ENCODE measurements around the gene LMF1. TPM values are rescaled to one million over a fixed set of nuclear protein-coding genes. Genes with fewer than 3 reads are reported as not detected.

Gene LMF1
- polyA plus RNA-seq, 3 donors = 5.9 to 14.7 (median 10.6) TPM

DNA sequence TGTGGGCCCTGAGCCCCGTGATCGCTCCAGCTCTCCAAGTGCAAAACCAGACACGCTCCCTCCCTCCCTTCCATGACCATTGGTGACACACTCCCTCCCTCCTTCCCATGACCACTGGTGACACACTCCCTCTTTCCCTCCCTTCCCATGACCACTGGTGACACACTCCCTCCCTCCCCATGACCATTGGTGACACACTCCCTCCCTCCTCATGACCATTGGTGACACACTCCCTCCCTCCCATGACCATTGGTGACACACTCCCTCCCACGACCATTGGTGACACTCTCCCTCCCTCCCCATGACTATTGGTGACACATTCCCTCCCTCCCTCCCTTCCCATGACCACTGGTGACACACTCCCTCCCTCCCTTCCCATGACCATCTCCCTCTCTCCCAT is 56.3 kb downstream of the LMF1 start:
- H3K36me3 Mint-ChIP-seq = peaks cover 8 to 12% of the 10 kb centered on the region in 2 donors
- intact Hi-C loops (cut with micrococcal nuclease) = no loop called here
- Histone ChIP-seq H2AFZ (ENCODE audit: insufficient read depth, low read depth, low read length, poor library complexity, severe bottlenecking) (no peak overlapping the region), H3K79me2 (ENCODE audit: insufficient read depth, low read length) (no peaks in the 10 kb centered on the region), H3K4me1 (ENCODE audit: control insufficient read depth in 1 of 2, insufficient read depth in 2 of 2, low read length in 2 of 2) (no peaks in the 10 kb centered on the region), H3K36me3 (replicated peaks in 1 of 2; ENCODE audit: control insufficient read depth in 1 of 2, insufficient read depth in 2 of 2, low read length in 2 of 2) (peaks cover 0 to 13% of the 10 kb centered on the region in 2 donors), H3K27ac (ENCODE audit: low read depth in 1 of 2, low read length in 2 of 2) (no peak overlapping the region), H3K4me2 (replicated peaks; ENCODE audit: extremely low read depth, low read length, poor library complexity, severe bottlenecking) (no peak overlapping the region), H4K20me1 (ENCODE audit: insufficient read depth, low read length) (no peaks in the 10 kb centered on the region), H3K9ac (ENCODE audit: insufficient read depth, low read length, poor library complexity, severe bottlenecking) (no peak overlapping the region), H3K4me3 (replicated peaks in 1 of 3; ENCODE audit: low read depth in 2 of 3, low read length in 3 of 3) (no peak overlapping the region), H3K9me3 (replicated peaks in 1 of 2; ENCODE audit: control insufficient read depth in 1 of 2, insufficient read depth in 1 of 2, low read length in 2 of 2) (peaks cover 2 to 7% of the 10 kb centered on the region in 2 donors), H3K27me3 (ENCODE audit: control insufficient read depth in 2 of 2, insufficient read depth in 2 of 2, low read length in 2 of 2) (no peaks in the 10 kb centered on the region)
- no peaks in the 10 kb centered on the region for H3K4me1 Mint-ChIP-seq
- peaks cover 0 to 2% (median 0%) of the 10 kb centered on the region in 3 donors for H3K27me3 Mint-ChIP-seq (ENCODE audit: low read depth in 3 of 3)
- TF ChIP-seq, protein P1, sequence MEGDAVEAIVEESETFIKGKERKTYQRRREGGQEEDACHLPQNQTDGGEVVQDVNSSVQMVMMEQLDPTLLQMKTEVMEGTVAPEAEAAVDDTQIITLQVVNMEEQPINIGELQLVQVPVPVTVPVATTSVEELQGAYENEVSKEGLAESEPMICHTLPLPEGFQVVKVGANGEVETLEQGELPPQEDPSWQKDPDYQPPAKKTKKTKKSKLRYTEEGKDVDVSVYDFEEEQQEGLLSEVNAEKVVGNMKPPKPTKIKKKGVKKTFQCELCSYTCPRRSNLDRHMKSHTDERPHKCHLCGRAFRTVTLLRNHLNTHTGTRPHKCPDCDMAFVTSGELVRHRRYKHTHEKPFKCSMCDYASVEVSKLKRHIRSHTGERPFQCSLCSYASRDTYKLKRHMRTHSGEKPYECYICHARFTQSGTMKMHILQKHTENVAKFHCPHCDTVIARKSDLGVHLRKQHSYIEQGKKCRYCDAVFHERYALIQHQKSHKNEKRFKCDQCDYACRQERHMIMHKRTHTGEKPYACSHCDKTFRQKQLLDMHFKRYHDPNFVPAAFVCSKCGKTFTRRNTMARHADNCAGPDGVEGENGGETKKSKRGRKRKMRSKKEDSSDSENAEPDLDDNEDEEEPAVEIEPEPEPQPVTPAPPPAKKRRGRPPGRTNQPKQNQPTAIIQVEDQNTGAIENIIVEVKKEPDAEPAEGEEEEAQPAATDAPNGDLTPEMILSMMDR (IDR thresholded peaks at IDR 0.05) = no peak
- H3K4me3 Mint-ChIP-seq = no peak overlapping the region
- DNase-seq = peak; percentile 1 to 72 (median 30)
- H3K27ac Mint-ChIP-seq = peak overlapping the region in 1 of 7 donors; percentile 54
- 94% methylated on average over 4 of the region's 4 CpGs for WGBS (ENCODE audit: insufficient coverage)
- peaks cover 0 to 21% (median 7%) of the 10 kb centered on the region in 7 donors for H3K9me3 Mint-ChIP-seq

DNA sequence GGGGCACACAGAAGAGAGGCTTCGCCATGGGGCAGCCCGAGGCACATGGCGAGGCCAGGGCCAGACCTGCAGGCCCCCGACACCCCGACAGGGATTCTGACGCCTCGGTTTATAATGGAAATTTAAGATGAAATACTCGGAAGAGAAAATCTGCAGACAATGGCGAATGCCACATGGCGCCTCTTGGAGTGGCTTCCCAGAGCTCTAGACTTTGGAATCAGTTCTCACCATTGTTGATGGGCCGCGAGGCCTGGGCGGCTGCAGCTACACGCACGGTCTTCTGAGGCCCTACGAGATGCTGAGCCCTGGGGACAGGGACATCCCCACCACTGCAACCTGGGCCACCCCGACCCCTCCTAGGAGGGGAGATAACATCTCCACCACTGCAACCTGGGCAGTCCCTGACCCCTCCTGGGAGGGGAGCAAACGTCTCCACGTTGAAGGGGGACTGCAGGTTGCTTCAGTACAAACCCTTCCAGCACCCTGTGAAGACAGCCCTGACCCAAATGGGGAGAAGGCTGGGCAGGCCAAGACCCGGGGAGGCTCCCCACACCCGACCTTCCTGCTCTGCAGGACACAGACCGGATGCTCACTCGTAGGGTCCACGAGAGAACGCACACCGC is 56.9 kb downstream of the LMF1 start:
- Histone ChIP-seq H4K20me1 (ENCODE audit: insufficient read depth, low read length) (no peaks in the 10 kb centered on the region), H3K27ac (ENCODE audit: low read depth in 1 of 2, low read length in 2 of 2) (no peak overlapping the region), H3K9ac (ENCODE audit: insufficient read depth, low read length, poor library complexity, severe bottlenecking) (no peak overlapping the region), H3K4me1 (ENCODE audit: control insufficient read depth in 1 of 2, insufficient read depth in 2 of 2, low read length in 2 of 2) (no peaks in the 10 kb centered on the region), H3K79me2 (ENCODE audit: insufficient read depth, low read length) (no peaks in the 10 kb centered on the region), H3K27me3 (ENCODE audit: control insufficient read depth in 2 of 2, insufficient read depth in 2 of 2, low read length in 2 of 2) (no peaks in the 10 kb centered on the region), H3K9me3 (replicated peaks in 1 of 2; ENCODE audit: control insufficient read depth in 1 of 2, insufficient read depth in 1 of 2, low read length in 2 of 2) (peaks cover 7 to 13% of the 10 kb centered on the region in 2 donors), H2AFZ (ENCODE audit: insufficient read depth, low read depth, low read length, poor library complexity, severe bottlenecking) (no peak overlapping the region), H3K36me3 (replicated peaks in 1 of 2; ENCODE audit: control insufficient read depth in 1 of 2, insufficient read depth in 2 of 2, low read length in 2 of 2) (peaks cover 0 to 18% of the 10 kb centered on the region in 2 donors), H3K4me2 (replicated peaks; ENCODE audit: extremely low read depth, low read length, poor library complexity, severe bottlenecking) (no peak overlapping the region), H3K4me3 (replicated peaks in 1 of 3; ENCODE audit: low read depth in 2 of 3, low read length in 3 of 3) (no peak overlapping the region)
- Mint-ChIP-seq H3K27me3 (ENCODE audit: low read depth in 3 of 3) (peaks cover 0 to 2% (median 0%) of the 10 kb centered on the region in 3 donors), H3K4me1 (no peaks in the 10 kb centered on the region), H3K27ac (peak overlapping the region in 1 of 7 donors; percentile 54), H3K4me3 (no peak overlapping the region), H3K9me3 (peaks cover 0 to 24% (median 8%) of the 10 kb centered on the region in 7 donors), H3K36me3 (peaks cover 13 to 17% of the 10 kb centered on the region in 2 donors)
- intact Hi-C loops (cut with micrococcal nuclease) = no loop called here
- TF ChIP-seq, protein P1 (IDR thresholded peaks at IDR 0.05) = no peak
- 95% methylated on average over 18 of the region's 26 CpGs for WGBS (ENCODE audit: insufficient coverage)
- no peak for DNase-seq

Data from CD14-positive monocyte (primary cell).